ENCODE measurements around the gene PIPOX.

Gene PIPOX

DNA sequence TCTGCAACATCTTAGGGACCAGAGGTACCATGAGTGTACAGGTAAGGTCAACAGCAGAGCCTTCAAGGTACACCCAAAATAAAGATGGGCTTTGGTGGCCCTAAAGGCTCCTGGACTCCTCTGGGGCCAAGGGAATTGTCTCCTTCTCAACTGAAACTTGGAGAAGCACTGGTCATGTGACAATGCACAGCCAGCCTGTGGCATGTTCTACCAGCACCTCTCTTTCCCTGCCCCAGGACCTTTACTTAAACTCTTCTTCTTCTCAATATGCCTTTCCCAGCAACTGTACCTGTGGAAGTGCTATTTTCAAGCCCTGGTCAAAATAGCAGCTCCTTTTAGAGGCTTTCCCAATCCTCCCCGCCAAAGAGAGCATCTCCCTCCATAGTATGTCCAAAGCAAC is 28.4 kb downstream of the PIPOX start:
- Histone ChIP-seq H3K9me3 (ENCODE audit: low read length) (no peaks in the 10 kb centered on the region), H3K9me2 (ENCODE audit: low read depth, low read length) (no peaks in the 10 kb centered on the region), H3K4me2 (ENCODE audit: low read length) (no peak overlapping the region), H3K4me3 (ENCODE audit: low read depth, low read length, poor library complexity, severe bottlenecking) (no peak overlapping the region), H3K27me3 (ENCODE audit: insufficient read depth, low read length) (no peaks in the 10 kb centered on the region), H3K79me2 (ENCODE audit: insufficient read depth, low read length) (no peaks in the 10 kb centered on the region), H3K27ac (ENCODE audit: low read depth, low read length, poor library complexity, severe bottlenecking) (no peak overlapping the region), H3K4me1 (ENCODE audit: insufficient read depth, low read length, severe bottlenecking) (no peaks in the 10 kb centered on the region), H2AFZ (ENCODE audit: low read length) (no peak overlapping the region), H4K20me1 (ENCODE audit: insufficient read depth, low read length) (no peaks in the 10 kb centered on the region), H3K36me3 (ENCODE audit: insufficient read depth, low read length) (no peaks in the 10 kb centered on the region; the same call in 1 of the 2 replicates), H3K9ac (ENCODE audit: low read length) (no peak overlapping the region), H3F3A (ENCODE audit: insufficient read depth, low read length) (no peaks in the 10 kb centered on the region)
- TF ChIP-seq, protein P1, sequence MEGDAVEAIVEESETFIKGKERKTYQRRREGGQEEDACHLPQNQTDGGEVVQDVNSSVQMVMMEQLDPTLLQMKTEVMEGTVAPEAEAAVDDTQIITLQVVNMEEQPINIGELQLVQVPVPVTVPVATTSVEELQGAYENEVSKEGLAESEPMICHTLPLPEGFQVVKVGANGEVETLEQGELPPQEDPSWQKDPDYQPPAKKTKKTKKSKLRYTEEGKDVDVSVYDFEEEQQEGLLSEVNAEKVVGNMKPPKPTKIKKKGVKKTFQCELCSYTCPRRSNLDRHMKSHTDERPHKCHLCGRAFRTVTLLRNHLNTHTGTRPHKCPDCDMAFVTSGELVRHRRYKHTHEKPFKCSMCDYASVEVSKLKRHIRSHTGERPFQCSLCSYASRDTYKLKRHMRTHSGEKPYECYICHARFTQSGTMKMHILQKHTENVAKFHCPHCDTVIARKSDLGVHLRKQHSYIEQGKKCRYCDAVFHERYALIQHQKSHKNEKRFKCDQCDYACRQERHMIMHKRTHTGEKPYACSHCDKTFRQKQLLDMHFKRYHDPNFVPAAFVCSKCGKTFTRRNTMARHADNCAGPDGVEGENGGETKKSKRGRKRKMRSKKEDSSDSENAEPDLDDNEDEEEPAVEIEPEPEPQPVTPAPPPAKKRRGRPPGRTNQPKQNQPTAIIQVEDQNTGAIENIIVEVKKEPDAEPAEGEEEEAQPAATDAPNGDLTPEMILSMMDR (IDR thresholded peaks at IDR 0.05; ENCODE audit: low read length): no peak
- no peak for TF ChIP-seq EZH2 (IDR thresholded peaks at IDR 0.05; ENCODE audit: borderline replicate concordance, low read length)

DNA sequence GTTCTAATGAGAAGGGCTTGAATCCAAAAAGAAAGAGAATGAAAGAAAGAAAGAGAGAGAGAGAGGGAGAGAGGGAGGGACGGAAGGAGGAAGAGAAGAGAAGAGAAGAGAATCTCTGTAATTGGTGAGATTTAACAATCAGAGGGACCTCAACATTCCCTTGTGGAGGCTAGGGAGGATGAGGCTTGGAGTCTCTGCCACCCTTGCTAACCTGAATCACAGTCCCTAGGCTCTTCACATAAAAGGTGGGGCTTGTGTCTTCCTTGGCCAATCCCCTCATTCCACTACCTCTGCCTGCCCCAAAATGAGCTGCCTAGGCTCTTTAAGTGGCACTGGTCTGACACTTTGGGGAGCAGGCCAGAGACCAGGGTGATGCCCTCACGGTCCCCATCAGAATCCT is 30.1 kb downstream of the PIPOX start:
- no peak for TF ChIP-seq EZH2 (IDR thresholded peaks at IDR 0.05; ENCODE audit: borderline replicate concordance, low read length)
- TF ChIP-seq, protein P1 (IDR thresholded peaks at IDR 0.05; ENCODE audit: low read length): no peak
- Histone ChIP-seq H3K4me3 (ENCODE audit: low read depth, low read length, poor library complexity, severe bottlenecking) (no peak overlapping the region), H3K9ac (ENCODE audit: low read length) (no peak overlapping the region), H4K20me1 (ENCODE audit: insufficient read depth, low read length) (no peaks in the 10 kb centered on the region), H3K9me2 (ENCODE audit: low read depth, low read length) (no peaks in the 10 kb centered on the region), H3K27me3 (ENCODE audit: insufficient read depth, low read length) (no peaks in the 10 kb centered on the region), H3K4me2 (ENCODE audit: low read length) (no peak overlapping the region), H3K36me3 (ENCODE audit: insufficient read depth, low read length) (no peaks in the 10 kb centered on the region; the same call in 1 of the 2 replicates), H3K27ac (ENCODE audit: low read depth, low read length, poor library complexity, severe bottlenecking) (no peak overlapping the region), H3K9me3 (ENCODE audit: low read length) (no peaks in the 10 kb centered on the region), H3K4me1 (ENCODE audit: insufficient read depth, low read length, severe bottlenecking) (no peaks in the 10 kb centered on the region), H3K79me2 (ENCODE audit: insufficient read depth, low read length) (no peaks in the 10 kb centered on the region), H2AFZ (ENCODE audit: low read length) (no peak overlapping the region), H3F3A (ENCODE audit: insufficient read depth, low read length) (no peaks in the 10 kb centered on the region)

DNA sequence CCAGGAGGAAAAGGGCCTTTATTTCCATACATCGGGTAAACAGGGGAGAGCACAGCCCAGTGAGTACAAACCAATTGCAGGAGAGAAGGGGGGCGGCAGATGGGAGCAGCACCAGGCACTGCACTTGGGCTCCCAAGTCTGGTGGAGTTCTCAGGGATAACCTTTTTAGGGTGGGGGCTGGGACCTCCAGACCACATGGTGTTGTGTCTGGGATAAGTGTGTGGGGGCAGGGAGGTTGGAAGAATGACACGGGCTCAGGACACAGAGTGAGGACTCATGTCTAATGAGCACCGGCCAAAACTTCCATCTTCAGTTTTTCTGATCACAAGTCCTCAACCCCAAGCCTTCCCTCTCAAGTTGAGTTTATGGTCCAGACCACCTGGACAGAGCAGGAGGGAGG is 30.6 kb downstream of the PIPOX start:
- peaks cover 4% of the 10 kb centered on the region for H3K36me3 ChIP-seq (ENCODE audit: insufficient read depth, low read length)
- no peaks in the 10 kb centered on the region for H3K4me1 ChIP-seq (ENCODE audit: insufficient read depth, low read length, severe bottlenecking)
- no peaks in the 10 kb centered on the region for H3K9me2 ChIP-seq (ENCODE audit: low read depth, low read length)
- no peaks in the 10 kb centered on the region for H3K27me3 ChIP-seq (ENCODE audit: insufficient read depth, low read length)
- H3K4me3 ChIP-seq (ENCODE audit: low read depth, low read length, poor library complexity, severe bottlenecking): no peak overlapping the region
- no peaks in the 10 kb centered on the region for H3F3A ChIP-seq (ENCODE audit: insufficient read depth, low read length)
- H3K9ac ChIP-seq (ENCODE audit: low read length): no peak overlapping the region
- H3K4me2 ChIP-seq (ENCODE audit: low read length): no peak overlapping the region
- H2AFZ ChIP-seq (ENCODE audit: low read length): no peak overlapping the region
- H3K9me3 ChIP-seq (ENCODE audit: low read length): no peaks in the 10 kb centered on the region
- no peaks in the 10 kb centered on the region for H4K20me1 ChIP-seq (ENCODE audit: insufficient read depth, low read length)
- no peak overlapping the region for H3K27ac ChIP-seq (ENCODE audit: low read depth, low read length, poor library complexity, severe bottlenecking)
- no peaks in the 10 kb centered on the region for H3K79me2 ChIP-seq (ENCODE audit: insufficient read depth, low read length)
- TF ChIP-seq, protein P1 (IDR thresholded peaks at IDR 0.05; ENCODE audit: low read length): no peak
- TF ChIP-seq EZH2 (IDR thresholded peaks at IDR 0.05; ENCODE audit: borderline replicate concordance, low read length): no peak
